ENCODE measurements around the gene RGS10. TPM values are rescaled to one million over a fixed set of nuclear protein-coding genes. Genes with fewer than 3 reads are reported as not detected.

RGS10 gene
- total and polyA plus RNA-seq, 2 experiments from 2014 or later = 16.8 to 26.8 TPM

DNA sequence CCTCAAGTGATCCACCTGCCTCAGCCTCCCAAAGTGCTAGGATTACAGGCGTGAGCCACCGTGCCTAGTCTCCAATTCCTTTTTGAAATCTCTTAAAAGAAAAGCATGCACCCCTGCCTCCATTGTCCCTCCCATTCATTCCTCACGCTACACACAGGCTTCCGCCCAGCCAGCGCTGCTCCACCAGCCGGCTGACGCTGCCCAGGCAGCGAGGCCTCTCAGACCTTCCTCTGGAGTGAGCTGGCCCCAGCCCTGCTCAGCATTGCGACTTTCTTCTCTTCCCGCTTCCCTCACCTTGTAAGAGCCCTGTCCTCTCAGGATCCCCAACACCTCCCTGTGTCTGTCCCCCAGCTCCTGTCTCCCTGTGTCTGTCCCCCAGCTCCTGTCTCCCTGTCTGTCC, 23.6 kb downstream of the RGS10 start (continued):
- TF ChIP-seq, protein P1, sequence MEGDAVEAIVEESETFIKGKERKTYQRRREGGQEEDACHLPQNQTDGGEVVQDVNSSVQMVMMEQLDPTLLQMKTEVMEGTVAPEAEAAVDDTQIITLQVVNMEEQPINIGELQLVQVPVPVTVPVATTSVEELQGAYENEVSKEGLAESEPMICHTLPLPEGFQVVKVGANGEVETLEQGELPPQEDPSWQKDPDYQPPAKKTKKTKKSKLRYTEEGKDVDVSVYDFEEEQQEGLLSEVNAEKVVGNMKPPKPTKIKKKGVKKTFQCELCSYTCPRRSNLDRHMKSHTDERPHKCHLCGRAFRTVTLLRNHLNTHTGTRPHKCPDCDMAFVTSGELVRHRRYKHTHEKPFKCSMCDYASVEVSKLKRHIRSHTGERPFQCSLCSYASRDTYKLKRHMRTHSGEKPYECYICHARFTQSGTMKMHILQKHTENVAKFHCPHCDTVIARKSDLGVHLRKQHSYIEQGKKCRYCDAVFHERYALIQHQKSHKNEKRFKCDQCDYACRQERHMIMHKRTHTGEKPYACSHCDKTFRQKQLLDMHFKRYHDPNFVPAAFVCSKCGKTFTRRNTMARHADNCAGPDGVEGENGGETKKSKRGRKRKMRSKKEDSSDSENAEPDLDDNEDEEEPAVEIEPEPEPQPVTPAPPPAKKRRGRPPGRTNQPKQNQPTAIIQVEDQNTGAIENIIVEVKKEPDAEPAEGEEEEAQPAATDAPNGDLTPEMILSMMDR (conservative IDR thresholded peaks at IDR 0.05; ENCODE audit: low read depth in 2 of 2) = no peak
- TF ChIP-seq, protein P2, sequence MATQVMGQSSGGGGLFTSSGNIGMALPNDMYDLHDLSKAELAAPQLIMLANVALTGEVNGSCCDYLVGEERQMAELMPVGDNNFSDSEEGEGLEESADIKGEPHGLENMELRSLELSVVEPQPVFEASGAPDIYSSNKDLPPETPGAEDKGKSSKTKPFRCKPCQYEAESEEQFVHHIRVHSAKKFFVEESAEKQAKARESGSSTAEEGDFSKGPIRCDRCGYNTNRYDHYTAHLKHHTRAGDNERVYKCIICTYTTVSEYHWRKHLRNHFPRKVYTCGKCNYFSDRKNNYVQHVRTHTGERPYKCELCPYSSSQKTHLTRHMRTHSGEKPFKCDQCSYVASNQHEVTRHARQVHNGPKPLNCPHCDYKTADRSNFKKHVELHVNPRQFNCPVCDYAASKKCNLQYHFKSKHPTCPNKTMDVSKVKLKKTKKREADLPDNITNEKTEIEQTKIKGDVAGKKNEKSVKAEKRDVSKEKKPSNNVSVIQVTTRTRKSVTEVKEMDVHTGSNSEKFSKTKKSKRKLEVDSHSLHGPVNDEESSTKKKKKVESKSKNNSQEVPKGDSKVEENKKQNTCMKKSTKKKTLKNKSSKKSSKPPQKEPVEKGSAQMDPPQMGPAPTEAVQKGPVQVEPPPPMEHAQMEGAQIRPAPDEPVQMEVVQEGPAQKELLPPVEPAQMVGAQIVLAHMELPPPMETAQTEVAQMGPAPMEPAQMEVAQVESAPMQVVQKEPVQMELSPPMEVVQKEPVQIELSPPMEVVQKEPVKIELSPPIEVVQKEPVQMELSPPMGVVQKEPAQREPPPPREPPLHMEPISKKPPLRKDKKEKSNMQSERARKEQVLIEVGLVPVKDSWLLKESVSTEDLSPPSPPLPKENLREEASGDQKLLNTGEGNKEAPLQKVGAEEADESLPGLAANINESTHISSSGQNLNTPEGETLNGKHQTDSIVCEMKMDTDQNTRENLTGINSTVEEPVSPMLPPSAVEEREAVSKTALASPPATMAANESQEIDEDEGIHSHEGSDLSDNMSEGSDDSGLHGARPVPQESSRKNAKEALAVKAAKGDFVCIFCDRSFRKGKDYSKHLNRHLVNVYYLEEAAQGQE (IDR thresholded peaks at IDR 0.05; ENCODE audit: unreplicated experiment) = no peak
- TF ChIP-seq JUNB (IDR thresholded peaks at IDR 0.05; ENCODE audit: unreplicated experiment) (no peak), EZH2phosphoT487 (IDR thresholded peaks at IDR 0.05; ENCODE audit: unreplicated experiment) (no peak), CREB1 (CRISPR knock-in tag; IDR thresholded peaks at IDR 0.05; ENCODE audit: low read depth) (no peak), EZH2 (IDR thresholded peaks at IDR 0.05; ENCODE audit: low read depth, unreplicated experiment) (no peak)
- TF ChIP-seq, protein P3, sequence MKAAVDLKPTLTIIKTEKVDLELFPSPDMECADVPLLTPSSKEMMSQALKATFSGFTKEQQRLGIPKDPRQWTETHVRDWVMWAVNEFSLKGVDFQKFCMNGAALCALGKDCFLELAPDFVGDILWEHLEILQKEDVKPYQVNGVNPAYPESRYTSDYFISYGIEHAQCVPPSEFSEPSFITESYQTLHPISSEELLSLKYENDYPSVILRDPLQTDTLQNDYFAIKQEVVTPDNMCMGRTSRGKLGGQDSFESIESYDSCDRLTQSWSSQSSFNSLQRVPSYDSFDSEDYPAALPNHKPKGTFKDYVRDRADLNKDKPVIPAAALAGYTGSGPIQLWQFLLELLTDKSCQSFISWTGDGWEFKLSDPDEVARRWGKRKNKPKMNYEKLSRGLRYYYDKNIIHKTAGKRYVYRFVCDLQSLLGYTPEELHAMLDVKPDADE (IDR thresholded peaks at IDR 0.05) = no peak

- Mint-ChIP-seq H3K4me3 (no peak overlapping the region), H3K4me1 (peaks cover 18% of the 10 kb centered on the region), H3K9me3 (no peaks in the 10 kb centered on the region), H3K27me3 (ENCODE audit: insufficient read depth, low read depth, poor library complexity) (peaks cover 5% of the 10 kb centered on the region), H3K27ac (no peak overlapping the region), H3K36me3 (ENCODE audit: low read depth) (no peaks in the 10 kb centered on the region)
- Histone ChIP-seq H3K27ac (ENCODE audit: low read depth) (no peak overlapping the region), H4K20me1 (replicated peaks; ENCODE audit: insufficient read depth) (no peaks in the 10 kb centered on the region), H3K4me3 (no peak overlapping the region), H3K27me3 (ENCODE audit: insufficient read depth) (no peaks in the 10 kb centered on the region), H2AFZ (no peak overlapping the region), H3K36me3 (ENCODE audit: insufficient read depth) (no peaks in the 10 kb centered on the region), H3K4me2 (no peak overlapping the region), H3F3A (replicated peaks; ENCODE audit: low read depth) (no peaks in the 10 kb centered on the region), H3K79me2 (replicated peaks; ENCODE audit: insufficient read depth) (no peaks in the 10 kb centered on the region), H3K4me1 (ENCODE audit: insufficient read depth) (peaks cover 5% of the 10 kb centered on the region), H3K9me2 (ENCODE audit: insufficient read depth) (no peaks in the 10 kb centered on the region)
- DNase-seq (ENCODE audit: low spot score) = no peak
- ATAC-seq = no peak
- TF ChIP-seq, protein P4, sequence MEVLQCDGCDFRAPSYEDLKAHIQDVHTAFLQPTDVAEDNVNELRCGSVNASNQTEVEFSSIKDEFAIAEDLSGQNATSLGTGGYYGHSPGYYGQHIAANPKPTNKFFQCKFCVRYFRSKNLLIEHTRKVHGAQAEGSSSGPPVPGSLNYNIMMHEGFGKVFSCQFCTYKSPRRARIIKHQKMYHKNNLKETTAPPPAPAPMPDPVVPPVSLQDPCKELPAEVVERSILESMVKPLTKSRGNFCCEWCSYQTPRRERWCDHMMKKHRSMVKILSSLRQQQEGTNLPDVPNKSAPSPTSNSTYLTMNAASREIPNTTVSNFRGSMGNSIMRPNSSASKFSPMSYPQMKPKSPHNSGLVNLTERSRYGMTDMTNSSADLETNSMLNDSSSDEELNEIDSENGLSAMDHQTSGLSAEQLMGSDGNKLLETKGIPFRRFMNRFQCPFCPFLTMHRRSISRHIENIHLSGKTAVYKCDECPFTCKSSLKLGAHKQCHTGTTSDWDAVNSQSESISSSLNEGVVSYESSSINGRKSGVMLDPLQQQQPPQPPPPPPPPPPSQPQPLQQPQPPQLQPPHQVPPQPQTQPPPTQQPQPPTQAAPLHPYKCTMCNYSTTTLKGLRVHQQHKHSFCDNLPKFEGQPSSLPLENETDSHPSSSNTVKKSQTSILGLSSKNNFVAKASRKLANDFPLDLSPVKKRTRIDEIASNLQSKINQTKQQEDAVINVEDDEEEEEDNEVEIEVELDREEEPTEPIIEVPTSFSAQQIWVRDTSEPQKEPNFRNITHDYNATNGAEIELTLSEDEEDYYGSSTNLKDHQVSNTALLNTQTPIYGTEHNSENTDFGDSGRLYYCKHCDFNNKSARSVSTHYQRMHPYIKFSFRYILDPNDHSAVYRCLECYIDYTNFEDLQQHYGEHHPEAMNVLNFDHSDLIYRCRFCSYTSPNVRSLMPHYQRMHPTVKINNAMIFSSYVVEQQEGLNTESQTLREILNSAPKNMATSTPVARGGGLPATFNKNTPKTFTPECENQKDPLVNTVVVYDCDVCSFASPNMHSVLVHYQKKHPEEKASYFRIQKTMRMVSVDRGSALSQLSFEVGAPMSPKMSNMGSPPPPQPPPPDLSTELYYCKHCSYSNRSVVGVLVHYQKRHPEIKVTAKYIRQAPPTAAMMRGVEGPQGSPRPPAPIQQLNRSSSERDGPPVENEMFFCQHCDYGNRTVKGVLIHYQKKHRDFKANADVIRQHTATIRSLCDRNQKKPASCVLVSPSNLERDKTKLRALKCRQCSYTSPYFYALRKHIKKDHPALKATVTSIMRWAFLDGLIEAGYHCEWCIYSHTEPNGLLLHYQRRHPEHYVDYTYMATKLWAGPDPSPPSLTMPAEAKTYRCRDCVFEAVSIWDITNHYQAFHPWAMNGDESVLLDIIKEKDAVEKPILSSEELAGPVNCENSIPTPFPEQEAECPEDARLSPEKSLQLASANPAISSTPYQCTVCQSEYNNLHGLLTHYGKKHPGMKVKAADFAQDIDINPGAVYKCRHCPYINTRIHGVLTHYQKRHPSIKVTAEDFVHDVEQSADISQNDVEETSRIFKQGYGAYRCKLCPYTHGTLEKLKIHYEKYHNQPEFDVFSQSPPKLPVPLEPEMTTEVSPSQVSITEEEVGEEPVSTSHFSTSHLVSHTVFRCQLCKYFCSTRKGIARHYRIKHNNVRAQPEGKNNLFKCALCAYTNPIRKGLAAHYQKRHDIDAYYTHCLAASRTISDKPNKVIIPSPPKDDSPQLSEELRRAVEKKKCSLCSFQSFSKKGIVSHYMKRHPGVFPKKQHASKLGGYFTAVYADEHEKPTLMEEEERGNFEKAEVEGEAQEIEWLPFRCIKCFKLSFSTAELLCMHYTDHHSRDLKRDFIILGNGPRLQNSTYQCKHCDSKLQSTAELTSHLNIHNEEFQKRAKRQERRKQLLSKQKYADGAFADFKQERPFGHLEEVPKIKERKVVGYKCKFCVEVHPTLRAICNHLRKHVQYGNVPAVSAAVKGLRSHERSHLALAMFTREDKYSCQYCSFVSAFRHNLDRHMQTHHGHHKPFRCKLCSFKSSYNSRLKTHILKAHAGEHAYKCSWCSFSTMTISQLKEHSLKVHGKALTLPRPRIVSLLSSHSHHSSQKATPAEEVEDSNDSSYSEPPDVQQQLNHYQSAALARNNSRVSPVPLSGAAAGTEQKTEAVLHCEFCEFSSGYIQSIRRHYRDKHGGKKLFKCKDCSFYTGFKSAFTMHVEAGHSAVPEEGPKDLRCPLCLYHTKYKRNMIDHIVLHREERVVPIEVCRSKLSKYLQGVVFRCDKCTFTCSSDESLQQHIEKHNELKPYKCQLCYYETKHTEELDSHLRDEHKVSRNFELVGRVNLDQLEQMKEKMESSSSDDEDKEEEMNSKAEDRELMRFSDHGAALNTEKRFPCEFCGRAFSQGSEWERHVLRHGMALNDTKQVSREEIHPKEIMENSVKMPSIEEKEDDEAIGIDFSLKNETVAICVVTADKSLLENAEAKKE (CRISPR knock-in tag; IDR thresholded peaks at IDR 0.05) = no peak
- TF ChIP-seq STAT1 (IDR thresholded peaks at IDR 0.05; ENCODE audit: unreplicated experiment) = no peak
- TF ChIP-seq NANOG (IDR thresholded peaks at IDR 0.05; ENCODE audit: borderline replicate concordance) = no peak
- TF ChIP-seq EZH2 (IDR thresholded peaks at IDR 0.05; ENCODE audit: low read depth, unreplicated experiment) = no peak
- no peak for TF ChIP-seq CREB1 (CRISPR knock-in tag; IDR thresholded peaks at IDR 0.05; ENCODE audit: low read depth)
- TF ChIP-seq JUNB (IDR thresholded peaks at IDR 0.05; ENCODE audit: unreplicated experiment) = no peak
- TF ChIP-seq EZH2phosphoT487 (IDR thresholded peaks at IDR 0.05; ENCODE audit: unreplicated experiment) = no peak
Observed at GRCh38 chr10:119518176-119518575, 24.3 kb downstream of the RGS10 start.
